HG03442 (cell line): ENCODE data around the gene SPOCK1.

ENCODE experiments used
- ATAC-seq: cut with Tn5 transposase; IDR thresholded peaks from one replicate; pipeline ENCODE4 v1.9.1; 2021; ENCODE audit warnings: mild to moderate bottlenecking, moderate library complexity; ENCODE audit not compliant: unreplicated experiment

Gene SPOCK1

DNA sequence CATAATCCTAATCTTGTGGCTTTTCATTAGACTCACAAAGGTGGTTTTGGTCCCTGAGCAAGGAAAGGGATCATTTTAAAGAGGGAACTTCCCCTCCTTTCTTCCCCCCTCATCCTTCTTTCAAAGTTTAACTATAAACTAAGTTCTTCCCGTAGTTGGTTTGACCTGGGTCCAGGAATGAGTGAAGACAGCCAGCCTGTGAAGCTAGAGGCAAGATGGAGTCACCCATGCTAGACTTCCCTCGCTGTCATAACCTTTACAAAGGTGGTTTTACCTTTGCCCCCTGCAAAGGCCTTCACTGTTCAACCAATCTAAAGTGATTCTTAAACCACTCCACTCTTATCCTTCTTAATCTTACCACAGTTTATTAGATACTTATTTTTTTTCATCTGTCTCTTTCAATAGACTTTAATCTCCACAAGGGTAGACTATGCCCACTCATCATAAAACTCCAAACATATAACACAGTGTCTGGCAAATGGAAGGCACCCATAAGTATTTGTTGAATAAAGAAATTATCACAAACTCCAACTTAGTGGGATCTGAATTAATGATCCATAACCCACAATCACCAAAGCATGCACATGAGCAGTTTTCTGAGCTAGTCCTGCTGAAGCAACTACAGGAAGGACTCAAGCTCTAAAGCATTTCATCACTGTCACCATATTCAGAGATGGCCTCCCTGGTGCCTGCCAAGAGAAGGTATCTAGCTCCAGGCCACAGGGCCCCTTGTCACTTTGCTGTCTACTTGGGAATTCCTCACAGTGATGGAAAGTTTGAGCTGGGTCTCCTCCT lies 369.0 kb downstream of the SPOCK1 start:
- no peak for ATAC-seq

DNA sequence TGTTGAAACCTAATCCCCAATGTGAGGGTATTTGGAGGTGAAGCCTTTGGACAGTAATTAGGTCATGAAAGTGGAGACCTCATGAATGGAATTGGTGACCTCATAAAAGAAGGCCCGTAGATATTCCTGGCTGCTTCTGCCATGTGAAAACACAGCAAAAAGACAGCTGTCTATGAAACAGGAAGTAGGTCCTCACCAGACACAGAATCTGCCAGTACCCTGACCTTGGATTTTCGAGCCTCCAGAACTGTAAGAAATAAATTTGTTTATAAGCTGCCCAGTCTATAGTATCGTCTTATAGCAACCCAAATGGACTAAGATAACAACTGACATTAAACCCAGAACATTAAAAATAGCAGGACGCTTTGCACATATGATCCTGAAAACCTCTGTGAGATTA lies 371.1 kb downstream of the SPOCK1 start:
- ATAC-seq, result no peak

DNA sequence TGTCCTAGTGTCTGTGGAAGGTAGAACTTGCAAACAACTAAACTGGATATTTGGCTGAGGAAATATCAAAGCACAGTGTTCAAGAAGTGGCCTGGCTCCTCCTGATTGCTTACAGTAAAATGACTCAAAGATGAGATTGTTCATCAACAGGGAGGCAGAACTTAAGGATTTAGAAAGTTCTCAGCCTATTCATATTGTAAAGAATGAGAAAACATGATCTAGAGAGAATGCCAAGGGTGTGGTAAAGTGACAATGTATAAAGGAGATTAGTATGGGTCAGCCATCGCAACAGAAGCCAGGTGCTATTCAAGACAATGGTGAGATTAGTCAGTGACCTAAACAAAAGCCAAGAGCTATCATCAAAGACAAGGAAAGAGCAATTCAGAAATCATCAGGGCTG lies 372.3 kb downstream of the SPOCK1 start:
- ATAC-seq, result no peak

GRCh38 chr5:137122558-137122957 lies 376.6 kb downstream of the SPOCK1 start:
- ATAC-seq, result no peak

DNA sequence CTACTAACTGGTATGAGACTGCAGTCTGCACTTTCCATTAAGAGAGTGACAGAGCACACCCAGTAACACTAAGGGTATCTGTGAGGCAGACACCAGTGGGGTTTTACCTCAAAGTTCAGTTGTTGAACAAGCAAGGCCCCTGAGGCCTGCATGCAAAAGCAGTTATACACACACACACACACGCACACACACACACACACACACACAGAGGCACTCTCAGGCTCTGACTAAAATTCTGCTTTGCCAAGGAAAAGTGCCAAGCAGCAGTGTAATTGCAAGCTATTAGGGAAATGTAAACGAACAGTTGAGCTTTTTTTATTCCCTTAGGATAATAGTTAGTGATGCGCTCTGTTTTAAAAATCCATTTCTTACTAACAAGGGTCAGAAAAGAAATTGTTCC lies 377.1 kb downstream of the SPOCK1 start:
- ATAC-seq, result no peak

DNA sequence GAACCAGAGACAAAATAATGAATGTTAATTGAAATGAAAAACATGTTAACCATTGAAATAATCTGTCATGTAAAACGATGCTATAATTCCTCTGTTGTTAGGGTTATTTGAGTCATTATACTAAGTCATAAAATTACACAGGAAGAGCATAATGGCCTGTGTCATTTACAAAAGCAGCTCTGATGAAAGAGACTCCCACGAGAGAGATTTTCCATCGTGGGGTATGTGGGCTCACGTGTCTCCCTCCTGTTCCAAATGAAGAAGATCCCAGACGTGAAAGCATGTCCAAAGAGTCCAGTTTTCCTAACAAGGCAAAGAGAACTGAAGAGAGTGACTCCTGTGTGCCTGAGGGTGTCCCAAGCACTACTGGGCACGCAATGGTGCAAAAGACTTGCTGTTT lies 379.8 kb downstream of the SPOCK1 start:
- no peak for ATAC-seq

GRCh38 chr5:137118629-137119028 lies 380.5 kb downstream of the SPOCK1 start:
- ATAC-seq, result no peak

- no peak for ATAC-seq
Measured at GRCh38 chr5:137115152-137115551, 384.0 kb downstream of the SPOCK1 start.

DNA sequence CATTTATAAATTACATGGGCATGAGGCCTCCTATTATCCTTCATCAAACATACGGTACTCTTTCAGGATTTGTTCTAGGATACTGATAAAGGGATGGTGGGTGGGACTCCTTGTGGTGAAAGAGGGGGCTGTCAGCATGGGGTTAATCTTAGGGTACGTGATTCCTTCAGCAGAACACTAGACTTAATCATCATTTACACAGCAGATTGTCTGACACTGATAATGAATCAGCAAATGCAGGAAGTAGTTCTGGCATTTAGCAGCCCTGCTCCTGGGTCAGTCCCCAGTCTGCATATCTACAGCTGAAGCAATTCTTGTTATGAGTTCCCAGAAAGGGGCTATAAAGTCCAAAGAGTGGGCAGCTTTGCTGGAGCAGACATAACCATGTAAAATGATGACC lies 384.6 kb downstream of the SPOCK1 start:
- no peak for ATAC-seq

DNA sequence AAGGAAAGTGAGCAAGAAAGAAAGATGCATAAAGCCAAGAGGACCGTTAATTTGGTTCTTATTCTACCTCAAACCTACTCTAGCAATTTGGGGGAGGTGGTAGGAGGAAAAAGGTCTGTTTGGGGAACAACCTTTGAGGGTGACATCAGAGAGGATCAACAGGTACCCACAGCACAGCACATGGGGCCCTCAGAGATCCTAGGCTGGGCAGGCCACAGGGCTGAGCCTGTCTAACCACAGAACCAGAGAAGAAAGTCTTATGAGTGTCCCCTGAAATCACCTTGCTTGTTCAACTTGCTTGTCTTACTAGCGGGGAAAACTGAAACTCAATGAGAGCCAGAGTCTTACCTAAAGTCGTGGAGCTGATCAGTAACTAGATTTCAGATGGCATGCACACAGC lies 385.2 kb downstream of the SPOCK1 start:
- no peak for ATAC-seq

DNA sequence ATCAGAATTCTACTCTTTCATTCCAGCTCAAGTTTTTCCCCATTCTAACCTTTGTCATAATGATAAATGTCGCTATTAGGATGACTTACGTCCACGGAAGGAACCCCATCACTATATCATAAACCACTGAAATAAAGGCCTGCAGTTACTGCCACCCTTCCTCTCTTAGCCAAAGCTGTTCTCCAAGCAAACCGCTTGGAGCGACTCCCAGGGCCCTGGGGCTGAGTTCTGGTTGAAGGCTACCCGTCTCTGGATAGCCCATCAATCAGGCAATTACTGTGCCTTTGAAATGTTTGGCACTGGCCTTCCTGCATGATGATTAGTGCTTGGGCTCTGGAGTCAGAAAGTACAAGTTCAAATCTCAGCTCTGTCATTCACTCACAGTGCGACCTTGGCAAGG lies 386.0 kb downstream of the SPOCK1 start:
- no peak for ATAC-seq

DNA sequence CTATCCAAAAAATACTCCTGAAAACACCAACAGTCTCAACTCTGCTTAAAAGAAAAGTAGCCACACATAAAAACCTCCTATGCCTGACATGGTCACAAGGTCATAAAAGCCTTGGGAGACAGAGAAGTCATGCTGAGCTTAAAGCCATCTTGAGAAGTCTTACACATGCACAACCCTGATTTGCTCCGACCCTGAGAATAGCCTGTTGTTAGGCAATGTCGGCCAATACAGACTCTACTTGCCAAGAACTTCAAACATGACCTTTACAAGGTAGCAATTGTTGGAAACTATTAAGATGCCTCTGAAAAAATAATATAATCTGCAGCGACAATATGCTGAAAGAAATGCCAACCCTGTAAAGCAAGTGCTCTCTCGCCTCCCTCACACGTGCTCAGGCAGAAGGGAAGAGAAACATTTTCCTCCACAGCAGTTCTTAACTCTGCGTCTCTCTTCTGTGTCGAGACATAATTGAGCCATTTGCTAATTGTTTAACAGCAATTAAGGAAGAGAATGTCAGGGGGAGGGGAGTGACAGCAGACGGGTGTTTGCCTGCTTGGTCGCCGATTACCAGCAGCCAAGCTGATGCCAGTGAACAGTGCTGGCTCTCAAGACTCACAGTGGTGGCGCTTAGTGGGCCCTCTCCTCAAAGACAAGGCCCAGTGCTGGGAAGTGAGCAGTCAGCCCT lies 393.6 kb downstream of the SPOCK1 start:
- ATAC-seq, result no peak

GRCh38 chr5:137101544-137101943 lies 397.6 kb downstream of the SPOCK1 start:
- no peak for ATAC-seq

- ATAC-seq, result no peak
Measured at GRCh38 chr5:137099651-137100050, 399.5 kb downstream of the SPOCK1 start.

DNA sequence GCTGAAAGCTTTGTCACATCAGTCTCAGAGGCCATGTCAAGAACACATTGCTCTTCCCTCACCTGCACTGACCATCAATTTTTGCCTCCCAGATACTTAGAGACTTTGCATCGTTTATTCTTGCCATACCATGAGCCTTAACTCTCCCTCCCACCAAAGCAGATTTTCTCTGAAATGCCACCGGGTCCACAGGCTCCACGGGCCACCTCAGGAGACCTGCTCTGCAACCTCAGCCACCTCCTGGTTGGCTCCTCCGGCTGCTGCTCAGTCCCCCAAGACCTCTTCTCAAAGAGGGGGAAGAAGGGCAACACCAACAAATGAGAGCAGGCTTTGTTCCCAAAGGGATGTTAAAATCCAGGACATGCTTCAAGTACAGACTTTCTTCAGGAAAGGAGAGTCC lies 400.5 kb downstream of the SPOCK1 start:
- no peak for ATAC-seq

GRCh38 chr5:137098238-137098637 lies 400.9 kb downstream of the SPOCK1 start:
- no peak for ATAC-seq

DNA sequence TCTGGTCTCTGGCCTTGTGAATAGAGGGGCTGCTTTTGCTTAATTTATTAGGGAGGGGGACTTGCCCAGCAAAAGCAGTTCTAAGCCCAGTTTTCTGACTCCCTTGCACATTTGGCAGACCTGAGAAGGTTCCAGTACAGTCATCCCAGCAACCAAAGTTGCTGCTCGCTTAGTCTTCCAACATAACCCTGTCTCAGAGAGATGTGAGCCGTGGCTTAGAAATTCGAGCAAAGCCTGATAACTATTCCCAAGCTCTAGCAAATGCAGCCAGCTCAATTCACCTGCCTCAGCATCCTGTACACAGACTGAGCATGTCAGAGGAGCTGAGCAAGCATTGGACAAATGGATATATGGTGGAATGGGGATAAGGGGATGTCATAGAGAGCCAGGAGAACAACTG lies 401.9 kb downstream of the SPOCK1 start:
- ATAC-seq, result no peak

GRCh38 chr5:137096149-137097103 lies 402.7 kb downstream of the SPOCK1 start:
- no peak for ATAC-seq

- no peak for ATAC-seq
Measured at GRCh38 chr5:137095597-137095996, 403.5 kb downstream of the SPOCK1 start.

DNA sequence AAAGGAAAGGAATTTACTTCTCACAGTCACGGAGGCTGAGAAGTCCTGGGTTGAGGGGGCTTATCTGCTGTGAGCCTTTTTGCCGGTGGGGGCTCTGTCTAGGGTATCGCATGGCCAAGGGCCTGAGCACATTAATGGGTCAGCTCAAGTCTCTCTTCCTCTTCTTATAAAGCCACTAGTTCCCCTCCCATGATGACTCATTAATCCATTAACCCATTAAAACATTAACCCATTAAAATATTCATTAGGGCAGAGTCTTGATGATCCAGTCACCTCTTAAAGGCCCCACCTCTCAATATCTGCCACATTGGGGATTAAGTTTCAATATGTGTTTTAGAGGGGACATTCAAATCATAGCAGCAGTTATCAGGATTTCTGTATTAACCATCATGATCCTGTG lies 406.3 kb downstream of the SPOCK1 start:
- no peak for ATAC-seq

DNA sequence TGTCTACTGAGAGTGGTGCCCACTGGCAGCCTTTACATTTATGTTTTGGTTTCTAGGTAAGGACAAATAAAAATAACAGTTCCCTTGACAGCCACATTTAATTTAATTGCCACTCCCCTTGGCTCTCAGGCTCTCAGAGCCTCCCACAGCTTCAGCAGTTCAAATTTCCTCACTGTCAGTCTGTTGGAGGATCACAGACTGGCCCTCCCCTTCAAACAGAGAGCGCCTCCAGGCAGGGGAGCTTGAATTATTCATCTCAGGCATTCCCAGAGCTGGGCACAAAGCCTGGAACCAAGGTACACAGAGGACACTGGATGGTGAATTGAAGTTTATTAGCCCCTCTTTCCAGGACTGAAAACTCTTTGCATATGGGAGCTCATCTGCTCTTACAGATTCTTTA lies 407.7 kb downstream of the SPOCK1 start:
- no peak for ATAC-seq
